Stimulated activated CD8-positive, alpha-beta memory T cell treated with anti-CD3 and anti-CD28 coated beads, Interleukin-12 subunit alpha, Interleukin-12 subunit beta, amount 100 ng/mL, for 4 hours (primary cell): Measurements from ENCODE around the gene CNOT2.
A peak's percentile ranks its signal among the peaks of the same experiment; 100 is the strongest.
"Not testable (repeated sequence)": the region's sequence is repeated elsewhere in the genome, so short reads cannot be mapped to it uniquely, and the experiment has no call there.

Source experiments
- DNase-seq: peaks from one replicate; pipeline ENCODE4 v3.0.0-alpha.2; 2020; ENCODE audit warnings: low read depth

CNOT2 gene

DNA sequence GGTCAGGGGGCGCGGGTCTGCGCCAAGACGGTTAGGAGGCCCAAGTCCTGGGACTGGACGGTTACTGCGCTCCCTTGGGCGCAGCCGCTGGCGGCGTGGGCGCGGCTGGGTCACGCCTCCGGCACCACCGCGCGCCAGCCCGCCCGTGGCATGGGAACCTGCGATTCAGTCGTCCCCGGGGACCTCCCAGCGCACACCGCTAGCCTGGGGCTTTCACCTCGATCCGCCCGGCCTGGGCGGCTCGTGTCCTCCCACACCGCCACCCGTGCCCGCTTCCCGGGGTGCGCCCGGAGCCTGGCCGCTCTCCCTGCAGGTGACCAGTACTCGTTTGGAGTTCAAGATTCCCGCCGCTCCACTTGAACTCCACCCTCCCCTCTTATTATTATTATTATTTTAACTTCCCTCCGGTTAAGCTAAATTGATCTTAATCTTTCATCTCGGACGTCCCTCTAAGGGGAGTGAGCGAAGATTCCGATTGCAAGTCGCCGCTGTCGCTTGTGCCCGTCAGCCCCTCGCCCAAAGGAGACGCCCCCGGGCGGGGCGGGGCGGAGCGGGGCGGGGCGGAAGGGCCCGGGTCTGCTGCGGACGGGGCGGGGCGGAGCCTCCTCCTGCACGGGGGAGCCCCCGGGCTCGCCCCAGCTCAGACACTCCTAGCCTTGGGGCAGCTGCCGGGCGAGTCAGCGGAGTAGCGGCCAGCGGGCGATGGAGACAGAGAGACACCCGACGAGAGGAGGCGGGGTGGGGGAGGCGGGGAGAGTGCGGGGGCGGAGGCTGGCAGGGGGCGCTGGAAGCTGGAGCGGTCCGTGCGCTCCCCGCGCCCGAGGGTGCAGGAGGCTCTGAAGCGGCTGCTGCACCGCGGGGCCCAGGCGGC lies 122.7 kb downstream of the CNOT2 start, which contains the start of gene KCNMB4:
Gene KCNMB4, plus strand, starts transcription at position 643 of the 871 bp plus-strand sequence. CDS start 445 bp downstream, outside the sequence.
- DNase-seq = peak; percentile 64

DNA sequence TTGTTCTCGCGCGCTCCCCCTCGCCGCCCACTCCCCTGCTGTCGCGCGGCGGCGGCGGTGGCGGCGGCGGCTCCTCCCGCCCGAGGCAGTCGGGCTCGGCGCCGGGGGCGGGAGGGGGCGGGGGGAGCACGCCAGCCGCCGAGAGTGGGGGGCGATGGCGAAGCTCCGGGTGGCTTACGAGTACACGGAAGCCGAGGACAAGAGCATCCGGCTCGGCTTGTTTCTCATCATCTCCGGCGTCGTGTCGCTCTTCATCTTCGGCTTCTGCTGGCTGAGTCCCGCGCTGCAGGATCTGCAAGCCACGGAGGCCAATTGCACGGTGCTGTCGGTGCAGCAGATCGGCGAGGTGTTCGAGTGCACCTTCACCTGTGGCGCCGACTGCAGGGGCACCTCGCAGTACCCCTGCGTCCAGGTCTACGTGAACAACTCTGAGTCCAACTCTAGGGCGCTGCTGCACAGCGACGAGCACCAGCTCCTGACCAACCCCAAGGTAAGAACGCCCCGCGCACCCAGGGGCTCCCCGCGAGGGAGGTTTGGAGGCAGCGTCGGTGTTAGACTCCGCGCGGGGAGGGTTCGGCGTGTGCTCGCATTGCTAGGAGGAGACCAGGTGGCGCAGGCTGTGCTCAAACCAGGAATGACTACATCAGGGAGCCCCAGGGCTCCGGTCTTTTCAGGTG lies 123.5 kb downstream of the CNOT2 start:
- peak; percentile 44 for DNase-seq

DNA sequence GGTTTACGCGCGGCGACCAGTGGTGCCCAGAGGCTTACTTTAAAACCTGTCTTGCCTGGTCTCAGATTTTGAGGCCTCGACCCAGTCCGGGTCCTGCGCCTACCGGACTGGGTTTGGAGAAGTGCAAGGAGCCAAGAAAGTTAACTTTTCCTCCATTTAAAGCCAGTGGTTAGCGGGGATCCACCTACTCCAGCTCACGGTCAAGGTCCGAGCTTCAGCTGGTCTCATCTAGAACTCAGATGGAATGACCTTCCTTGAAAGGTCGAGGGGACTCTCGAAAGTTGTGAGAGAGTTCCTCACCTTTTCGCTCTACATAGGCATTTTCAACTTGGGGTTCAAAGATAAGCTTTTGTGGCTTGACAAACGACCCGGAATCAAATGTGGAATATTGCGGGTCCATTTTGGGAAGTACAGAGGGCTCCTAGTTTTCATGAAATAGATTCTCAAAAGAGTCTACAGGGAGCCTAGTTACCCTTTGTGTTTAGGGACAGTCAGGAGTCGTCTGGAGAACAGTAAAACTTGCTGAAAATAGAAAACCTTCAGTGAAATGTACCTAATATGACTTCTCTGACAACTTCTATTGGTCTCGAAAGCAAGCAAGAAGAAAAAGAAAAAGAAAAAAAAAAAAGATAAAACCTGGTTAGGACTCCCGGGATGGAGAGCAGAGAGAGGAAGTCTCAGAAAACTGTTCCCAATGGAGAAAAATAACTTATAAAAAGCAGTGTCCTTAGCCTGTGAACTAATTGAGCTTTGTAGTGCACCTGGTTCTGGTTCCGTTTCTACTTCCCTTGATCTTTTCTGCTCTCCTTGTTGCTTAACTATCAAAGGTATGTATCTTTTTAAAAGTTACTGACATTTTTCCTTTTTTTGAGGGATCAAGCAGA lies 124.3 kb downstream of the CNOT2 start:
- DNase-seq = no peak

DNA sequence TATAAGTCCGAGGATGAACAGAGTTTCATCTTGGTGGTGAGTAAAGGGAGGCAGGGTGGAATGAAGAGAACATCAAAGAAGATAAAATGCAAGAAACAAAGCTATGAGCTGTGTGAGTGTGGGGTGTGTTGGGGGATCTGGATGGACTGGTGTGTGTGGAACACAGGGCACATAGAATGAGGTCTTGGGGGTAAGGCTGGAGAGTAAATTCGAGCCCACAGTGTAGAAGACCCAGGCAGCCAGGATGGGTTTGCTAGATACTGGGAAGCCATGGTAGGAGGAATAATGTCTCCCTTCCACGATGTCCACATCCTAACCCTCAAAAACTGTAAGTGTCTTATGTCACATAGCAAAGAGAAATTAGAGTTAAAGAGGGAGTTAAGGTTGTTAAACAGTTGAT lies 129.6 kb downstream of the CNOT2 start:
- no peak for DNase-seq

GRCh38 chr12:70379846-70380245 lies 136.6 kb downstream of the CNOT2 start:
- DNase-seq = no peak

GRCh38 chr12:70383484-70383883 lies 140.3 kb downstream of the CNOT2 start:
- no peak for DNase-seq

DNA sequence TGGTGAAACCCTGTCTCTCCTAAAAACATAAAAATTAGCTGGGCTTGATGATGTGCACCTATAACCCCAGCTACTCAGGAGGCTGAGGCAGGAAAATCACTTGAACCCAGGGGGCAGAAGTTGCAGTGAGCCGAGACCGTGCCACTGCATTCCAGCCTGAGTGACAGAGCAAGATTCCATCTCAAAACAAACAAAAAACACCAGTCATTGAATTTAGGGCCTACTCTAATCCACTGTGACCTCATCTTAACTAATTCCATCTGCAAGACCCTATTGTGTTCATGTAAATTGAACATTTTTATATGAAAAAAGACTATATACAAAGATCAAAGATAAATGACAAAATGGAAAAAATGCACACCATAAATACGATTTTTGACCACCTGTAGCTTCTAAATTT lies 140.7 kb downstream of the CNOT2 start:
- DNase-seq = no peak

DNA sequence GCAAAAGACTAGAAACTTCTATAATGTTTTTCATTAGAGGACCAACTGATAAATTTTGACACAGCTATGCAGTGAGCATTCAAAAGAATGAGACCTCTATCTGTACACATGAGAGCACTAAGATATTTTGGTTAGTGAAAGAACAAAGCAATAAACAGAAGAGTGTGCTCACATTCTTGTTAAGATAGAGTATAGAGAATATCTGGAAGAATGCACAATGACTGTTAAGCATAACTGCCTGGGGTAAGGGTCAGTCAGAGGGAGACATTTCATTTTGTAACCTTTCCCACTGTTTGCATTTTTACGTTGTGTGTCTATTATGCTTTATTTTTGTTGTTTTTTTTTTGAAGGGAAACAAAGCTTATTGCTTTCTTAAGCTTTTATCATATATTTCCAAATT lies 143.5 kb downstream of the CNOT2 start:
- DNase-seq = no peak

DNA sequence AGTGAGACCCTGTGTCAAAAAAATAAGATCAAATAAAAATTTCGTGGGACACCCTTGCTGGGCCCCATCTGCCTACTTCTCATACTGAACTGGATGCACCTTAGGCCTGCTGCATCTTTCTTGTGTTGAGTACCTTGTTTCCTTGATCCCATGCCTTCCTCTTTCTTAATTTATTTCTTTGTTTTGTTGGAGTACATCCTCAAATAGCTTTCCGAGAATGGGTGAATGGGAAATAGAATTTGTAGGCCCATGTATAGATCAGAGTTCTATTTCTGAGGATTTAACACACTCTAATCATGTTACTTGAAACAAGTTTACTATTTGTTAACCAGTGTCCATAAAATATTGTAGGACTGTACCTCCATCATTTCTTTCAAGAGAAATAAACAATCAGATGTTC lies 146.4 kb downstream of the CNOT2 start:
- no peak for DNase-seq

DNA sequence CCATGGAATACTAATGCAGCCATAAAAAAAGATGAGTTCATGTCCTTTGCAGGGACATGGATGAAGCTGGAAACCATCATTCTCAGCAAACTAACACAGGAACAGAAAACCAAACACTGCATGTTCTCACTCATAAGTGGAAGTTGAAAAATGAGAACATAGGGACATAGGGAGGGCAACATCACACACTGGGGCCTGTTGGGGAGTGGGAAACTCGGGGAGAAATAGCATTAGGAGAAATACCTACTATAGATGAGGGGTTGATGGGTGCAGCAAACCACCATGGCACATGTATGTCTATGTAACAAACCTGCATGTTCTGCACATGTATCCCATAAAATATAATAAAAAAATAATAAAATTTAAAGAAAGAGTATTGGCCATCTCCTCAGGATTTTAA lies 149.4 kb downstream of the CNOT2 start:
- DNase-seq = not testable (repeated sequence)

GRCh38 chr12:70393787-70394499 lies 150.7 kb downstream of the CNOT2 start:
- no peak for DNase-seq

GRCh38 chr12:70398002-70398401 lies 154.8 kb downstream of the CNOT2 start:
- DNase-seq = no peak

DNA sequence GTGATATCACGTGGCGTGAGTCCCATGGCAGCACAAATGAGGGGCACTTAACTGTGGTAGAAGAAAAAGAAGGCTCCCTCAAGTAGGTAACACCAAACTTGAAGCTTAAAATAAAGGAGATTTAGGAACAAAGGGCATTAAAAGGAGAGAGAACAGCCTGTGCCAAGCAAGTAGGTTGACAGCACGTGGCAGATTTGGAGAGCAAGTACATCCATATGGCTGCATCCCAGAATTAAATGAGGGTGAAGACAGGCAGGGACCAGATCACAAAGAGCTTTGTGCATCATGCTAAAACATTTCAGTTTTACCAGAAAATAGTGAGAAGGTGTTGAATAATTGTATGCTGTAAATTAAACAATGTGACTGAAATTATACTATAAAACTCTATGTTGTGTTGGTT lies 155.6 kb downstream of the CNOT2 start:
- no peak for DNase-seq

GRCh38 chr12:70399311-70399710 lies 156.1 kb downstream of the CNOT2 start:
- DNase-seq = no peak

DNA sequence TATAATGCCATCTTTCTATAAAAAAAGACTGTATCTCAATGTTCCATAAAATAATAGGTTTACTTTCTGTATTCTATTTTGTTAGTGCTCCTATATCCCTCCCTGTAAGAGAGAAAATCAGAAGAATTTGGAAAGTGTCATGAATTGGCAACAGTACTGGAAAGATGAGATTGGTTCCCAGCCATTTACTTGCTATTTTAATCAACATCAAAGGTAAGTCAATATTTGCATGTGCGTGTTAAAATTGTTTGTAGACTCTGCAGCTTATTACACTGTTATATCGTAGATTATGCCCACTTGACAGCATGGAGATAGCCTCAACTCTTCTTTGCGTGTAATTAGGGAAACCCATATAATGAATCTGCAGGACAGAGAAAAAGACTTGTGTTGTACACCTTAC lies 156.9 kb downstream of the CNOT2 start:
- DNase-seq = no peak

- DNase-seq = no peak
These were observed 159.4 kb downstream of the CNOT2 start for GRCh38 chr12:70402597-70402996.

GRCh38 chr12:70403826-70404225 lies 160.6 kb downstream of the CNOT2 start:
- no peak for DNase-seq
